Suppressor macrophage treated with lipopolysaccharide for 1 hour (primary cell): ENCODE results near the gene RNASE7.

Source experiments
- DNase-seq, 3 donors: peaks; one replicate each; pipeline ENCODE4 v3.0.0-alpha.2; 2020 to 2022

RNASE7 gene

GRCh38 chr14:21088687-21089086, 46.5 kb downstream of the RNASE7 start:
- no peak for DNase-seq

- DNase-seq: no peak
Observed at GRCh38 chr14:21089271-21089670, 47.1 kb downstream of the RNASE7 start.

- no peak for DNase-seq
Observed at GRCh38 chr14:21089877-21090193, 47.7 kb downstream of the RNASE7 start.

GRCh38 chr14:21090194-21090939, 48.2 kb downstream of the RNASE7 start:
- DNase-seq: peak; percentile 34 to 71 (median 51)

DNA sequence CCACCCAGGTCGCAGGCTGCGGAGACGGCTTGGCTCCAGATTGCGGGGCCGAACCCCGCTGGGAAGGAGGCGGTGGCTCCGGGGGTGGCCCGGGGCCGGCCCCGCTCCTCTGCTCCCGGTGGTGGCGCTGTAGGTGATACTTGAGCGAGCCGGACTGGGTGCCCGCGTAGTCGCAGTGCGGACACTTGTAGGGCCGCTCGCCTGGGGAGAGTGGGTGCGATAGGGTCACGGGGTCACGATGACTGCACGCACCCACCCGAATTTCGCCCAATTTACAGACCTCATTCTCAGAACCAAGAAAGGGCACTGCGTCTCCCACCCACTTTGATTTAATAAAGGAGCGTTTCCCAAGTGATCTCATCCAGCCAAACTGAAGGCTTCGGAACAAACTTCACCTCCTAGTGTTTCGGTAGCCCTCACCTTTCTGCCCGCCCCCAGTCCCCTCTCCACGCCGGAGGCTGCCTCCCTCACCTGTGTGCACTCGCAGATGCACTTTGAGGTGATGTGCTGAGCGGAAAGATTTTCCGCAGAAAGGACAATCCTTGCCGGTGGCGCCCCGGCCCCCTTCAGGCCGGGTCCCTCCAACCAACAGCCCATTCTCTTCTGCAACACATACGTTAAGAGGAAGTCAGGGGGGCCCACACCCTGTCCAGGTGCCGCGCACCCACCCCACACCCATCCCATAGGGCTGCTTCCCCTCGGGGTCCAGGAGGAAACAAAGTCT, 48.9 kb downstream of the RNASE7 start:
- DNase-seq: no peak

DNA sequence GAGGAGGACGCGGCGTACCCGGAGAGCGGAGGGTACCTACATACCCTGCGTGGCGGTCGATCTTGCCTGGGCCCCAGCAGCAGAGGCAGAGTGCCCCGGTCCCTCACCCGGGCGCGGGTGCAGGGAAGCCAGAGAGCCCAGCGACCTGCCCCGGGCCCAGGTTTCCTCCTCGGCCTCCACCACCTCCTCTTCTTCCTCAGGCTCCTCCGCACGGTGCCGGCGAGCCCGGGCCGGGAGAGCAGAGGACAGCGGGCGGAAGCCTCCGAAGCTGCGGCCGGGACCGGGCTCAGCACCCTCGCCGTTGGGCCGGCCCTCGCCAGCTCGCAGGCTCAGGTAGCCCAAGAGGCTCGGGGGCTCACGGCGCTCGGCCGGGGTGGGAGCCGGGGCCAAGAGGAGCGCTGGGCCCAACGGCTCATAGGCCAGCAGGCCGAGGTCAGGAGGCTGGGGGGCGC, 49.7 kb downstream of the RNASE7 start:
- DNase-seq: no peak

- DNase-seq: peak; percentile 81 to 91 (median 88)
Observed at GRCh38 chr14:21092273-21093011, 50.3 kb downstream of the RNASE7 start.

- no peak for DNase-seq
Observed at GRCh38 chr14:21093018-21093417, 50.9 kb downstream of the RNASE7 start.
